Stimulated activated CD4-positive, alpha-beta T cell treated with anti-CD3 and anti-CD28 coated beads, TNF-alpha, amount 100 ng/mL, for 1 hour (primary cell): Measurements from ENCODE around the gene FABP2.
A peak's percentile ranks its signal among the peaks of the same experiment; 100 is the strongest.
"Not testable (repeated sequence)": the region's sequence is repeated elsewhere in the genome, so short reads cannot be mapped to it uniquely, and the experiment has no call there.

Experiments
- DNase-seq, 3 donors: peaks; one replicate each; pipeline ENCODE4 v3.0.0-alpha.2; 2020; ENCODE audit warnings: low read depth in 3 of 3, low spot score in 1 of 3

The FABP2 gene

DNA sequence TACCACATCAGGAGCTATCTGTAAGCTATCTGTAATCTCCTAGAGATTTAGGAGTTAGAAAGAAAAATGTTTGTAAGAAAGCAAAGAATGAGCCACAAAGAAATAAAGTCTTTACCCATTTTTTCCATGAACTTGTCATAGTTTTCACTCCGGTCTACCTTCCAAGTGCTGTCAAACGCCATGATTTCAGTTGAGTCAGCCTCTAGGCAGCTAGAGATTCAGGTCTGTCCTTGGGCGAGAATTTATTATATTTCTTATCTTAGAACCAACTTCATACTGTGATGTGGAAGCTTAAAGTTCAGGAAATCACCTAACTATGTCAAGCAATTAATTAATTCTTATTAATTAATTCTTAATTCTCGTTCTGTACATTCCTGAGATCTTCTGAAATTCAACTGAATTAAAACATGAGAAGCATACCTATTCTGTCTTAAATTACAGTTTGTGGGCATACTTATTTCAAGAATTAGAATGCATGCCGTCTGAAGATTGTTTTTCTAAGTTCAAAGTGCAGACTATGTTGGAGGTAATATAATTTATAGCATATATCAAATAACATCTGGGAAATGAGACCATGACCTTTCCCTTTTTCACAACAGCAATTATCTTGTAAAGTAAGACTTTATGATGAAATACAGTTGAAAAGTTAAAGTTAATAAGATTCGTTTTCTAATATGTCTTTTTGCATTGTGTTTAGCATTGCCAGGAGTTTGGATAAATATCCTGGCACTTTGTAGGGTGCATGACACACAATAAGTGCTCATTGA is at the start of gene FABP2:
TSS of gene FABP2 (minus strand) at position 218 of the 767 bp plus-strand sequence. CDS start at position 182, 36 bp downstream.
- DNase-seq: no peak

DNA sequence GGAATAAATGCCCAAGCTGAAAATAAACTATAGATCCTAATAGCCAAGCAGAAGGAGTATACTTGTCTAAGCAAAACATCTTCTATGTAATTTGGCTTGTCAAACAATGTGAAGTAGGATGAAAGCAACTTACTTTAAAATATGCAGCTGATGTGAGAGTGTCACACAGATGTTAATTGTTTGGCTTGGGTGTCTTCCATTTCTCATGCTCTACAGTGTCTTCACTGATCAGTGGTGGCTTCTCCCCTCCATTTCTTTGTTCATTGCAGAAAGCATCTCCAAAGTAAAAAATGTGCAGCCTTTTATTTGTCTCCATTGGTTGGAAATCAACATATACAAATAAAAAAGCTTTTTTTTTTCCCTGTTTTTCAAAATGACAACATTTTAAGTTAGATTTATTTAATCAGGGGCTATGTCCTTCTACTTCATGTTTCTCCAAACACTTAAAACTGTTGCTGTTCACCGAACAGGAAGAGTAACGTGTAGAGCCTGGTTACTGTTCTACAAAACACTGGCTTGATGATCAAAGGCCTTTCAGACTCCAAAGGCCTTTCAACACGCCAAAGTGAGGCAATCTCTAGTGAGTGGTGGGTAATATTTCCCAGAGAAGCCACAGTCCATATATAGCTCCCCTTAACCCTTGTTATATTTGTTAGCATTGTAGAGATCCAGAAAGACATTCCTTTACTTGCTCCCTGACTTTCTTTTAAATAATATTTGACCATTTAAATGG is 49.2 kb upstream of the FABP2 start:
- DNase-seq: not testable (repeated sequence)

- peak in 2 of 3 donors; percentile 7 to 25 for DNase-seq
Measured at GRCh38 chr4:119370392-119370791, 48.5 kb upstream of the FABP2 start.

- DNase-seq: not testable (repeated sequence)
Measured at GRCh38 chr4:119366802-119367201, 44.9 kb upstream of the FABP2 start.

- not testable (repeated sequence) for DNase-seq
Measured at GRCh38 chr4:119364203-119364602, 42.3 kb upstream of the FABP2 start.

GRCh38 chr4:119363372-119363771 is 41.4 kb upstream of the FABP2 start:
- not testable (repeated sequence) for DNase-seq

- DNase-seq: not testable (repeated sequence)
Measured at GRCh38 chr4:119362413-119362812, 40.5 kb upstream of the FABP2 start.

DNA sequence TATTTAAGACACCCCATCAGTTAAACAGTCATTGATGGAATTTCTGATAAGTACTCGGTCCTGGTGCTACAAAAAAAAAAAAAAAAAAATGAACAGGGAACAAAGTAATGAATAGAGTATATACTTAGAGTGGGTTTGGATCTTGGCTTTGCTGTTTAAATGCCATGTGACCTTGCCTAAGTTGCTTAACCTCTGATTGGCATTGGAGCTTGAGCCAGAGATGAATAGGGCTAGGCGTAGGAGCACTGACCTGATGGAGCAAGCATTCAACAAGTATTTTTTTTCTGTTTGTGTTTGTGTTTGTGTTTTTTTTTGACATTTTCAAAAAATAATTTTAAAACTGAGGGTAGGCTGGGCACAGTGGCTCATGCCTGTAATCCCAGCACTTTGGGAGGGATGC is 37.9 kb upstream of the FABP2 start:
- DNase-seq: not testable (repeated sequence)

- DNase-seq: not testable (repeated sequence)
Measured at GRCh38 chr4:119356796-119357195, 34.9 kb upstream of the FABP2 start.

GRCh38 chr4:119356041-119356440 is 34.1 kb upstream of the FABP2 start:
- DNase-seq: not testable (repeated sequence)

DNA sequence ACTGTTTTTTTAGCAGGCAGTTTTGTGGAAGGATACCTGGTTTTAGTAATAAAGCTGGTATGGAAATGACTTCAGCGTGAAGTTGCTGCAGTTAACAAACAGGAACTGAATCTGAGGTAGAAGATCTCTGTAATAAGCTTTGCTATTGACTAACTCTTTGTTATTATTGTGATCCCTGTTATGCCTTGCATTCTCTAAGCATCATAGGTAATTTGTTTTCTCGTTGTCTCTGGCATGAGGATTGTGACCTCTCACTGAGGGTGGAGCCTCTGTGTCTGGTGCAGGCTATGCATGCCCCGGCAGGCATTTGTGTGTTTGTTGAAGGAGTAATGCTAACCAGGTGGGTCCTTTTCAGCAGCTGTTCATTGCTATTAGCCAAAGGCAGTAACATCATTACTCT is 31.4 kb upstream of the FABP2 start:
- not testable (repeated sequence) for DNase-seq

- not testable (repeated sequence) for DNase-seq
Measured at GRCh38 chr4:119348169-119348568, 26.2 kb upstream of the FABP2 start.

GRCh38 chr4:119343293-119343692 is 21.4 kb upstream of the FABP2 start:
- not testable (repeated sequence) for DNase-seq

DNA sequence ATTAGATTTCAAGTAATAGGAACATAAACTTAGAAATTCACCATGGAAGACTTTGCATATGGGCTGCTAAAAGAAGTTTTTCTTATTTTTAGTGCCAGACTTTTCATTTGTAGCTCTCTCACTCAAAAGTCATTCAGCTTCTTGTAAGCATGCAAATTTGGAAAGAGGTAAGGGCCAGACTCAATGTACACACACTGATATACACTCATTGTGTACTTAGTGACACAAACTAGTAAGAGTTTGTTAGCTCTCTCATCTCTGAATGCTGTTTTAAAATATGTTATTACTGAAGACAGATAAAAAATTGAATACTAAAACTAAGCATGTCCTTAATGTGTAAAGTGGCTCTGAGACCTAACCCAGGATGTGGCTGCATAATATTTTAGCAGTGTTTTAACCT is 18.0 kb upstream of the FABP2 start:
- not testable (repeated sequence) for DNase-seq

DNA sequence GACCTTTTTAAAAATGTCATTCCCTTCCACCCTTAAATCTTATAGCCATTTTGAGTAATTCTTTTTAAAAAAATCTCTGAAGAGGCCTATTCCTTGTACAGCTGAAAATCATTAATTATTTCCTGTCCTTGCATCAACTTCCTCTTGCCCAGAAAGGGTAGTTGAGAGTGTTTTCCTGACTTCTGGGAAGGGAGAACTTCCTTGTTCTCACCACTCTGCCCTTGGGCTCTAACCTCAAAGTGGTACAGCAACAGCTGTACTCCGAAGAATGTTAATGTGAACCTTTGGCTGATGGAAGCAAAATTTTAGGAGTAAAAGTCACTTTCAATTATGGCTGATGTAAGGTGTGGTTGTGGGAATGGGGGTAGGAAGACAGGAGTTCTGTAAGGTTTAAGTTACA is 15.1 kb upstream of the FABP2 start:
- no peak for DNase-seq

DNA sequence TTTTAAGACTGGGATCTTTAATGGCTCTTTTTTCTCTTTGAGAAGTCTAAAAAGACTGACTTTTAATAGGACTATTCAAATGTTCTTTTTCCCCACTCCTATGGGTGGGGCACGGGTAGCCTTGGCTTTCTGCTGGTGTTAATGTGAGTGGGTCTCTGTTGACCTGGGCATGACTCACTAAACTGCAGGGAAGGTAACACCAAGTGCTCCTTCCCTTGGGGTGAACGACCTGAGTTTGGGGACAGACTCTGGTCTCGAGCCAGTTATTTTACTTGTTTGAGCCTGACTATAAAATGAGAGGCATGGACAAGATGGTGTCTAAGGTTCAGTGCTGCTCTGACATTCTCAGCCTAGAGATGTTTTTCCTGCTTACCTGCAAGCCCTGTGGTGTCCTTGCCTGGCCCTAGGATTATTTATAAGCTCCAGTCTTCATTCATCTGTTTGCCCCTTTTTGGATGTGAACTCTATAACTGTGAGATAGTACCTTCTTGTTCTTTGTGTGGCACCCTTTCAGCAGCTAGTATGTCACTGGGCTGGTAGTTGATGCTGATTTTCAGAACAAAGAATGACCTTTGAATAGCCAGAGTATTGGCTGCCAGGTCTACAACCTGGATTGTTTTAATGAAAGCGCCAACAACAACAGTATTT is 14.5 kb upstream of the FABP2 start:
- DNase-seq: not testable (repeated sequence)

DNA sequence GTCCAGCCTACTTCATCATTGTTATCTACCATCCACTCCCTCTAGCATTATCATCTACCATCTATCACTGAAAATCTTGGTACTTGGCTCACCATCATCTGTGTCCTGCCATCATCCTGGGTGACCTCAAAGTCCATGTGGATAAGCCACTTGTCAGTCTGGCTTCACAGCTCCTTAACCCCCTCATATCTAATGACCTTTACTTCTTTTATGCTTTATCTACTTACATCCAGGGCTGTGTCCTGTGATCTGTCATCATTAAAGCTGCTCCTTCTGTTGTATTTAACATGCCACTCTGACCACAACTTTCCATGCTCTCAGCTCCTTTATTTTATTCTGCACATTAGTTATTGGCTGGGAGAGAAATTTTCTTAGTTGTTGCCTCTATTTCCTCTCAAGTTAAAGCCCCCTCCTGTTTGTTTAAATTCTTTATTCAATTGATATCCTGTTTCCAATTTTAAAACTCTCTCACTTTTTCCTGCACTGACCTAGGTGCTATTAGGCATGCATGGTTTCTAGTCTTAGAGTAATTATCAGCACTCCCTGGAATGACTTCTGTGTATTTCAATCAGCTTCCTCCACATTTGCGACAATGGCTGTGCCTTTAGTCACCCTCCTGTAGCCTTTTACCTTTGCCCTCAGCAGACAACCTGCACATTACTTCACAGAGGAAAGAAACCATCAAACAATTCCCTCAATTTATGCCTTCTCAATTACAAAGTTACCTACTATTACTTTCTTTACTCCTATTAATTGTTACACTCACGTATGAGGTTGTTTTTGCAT is 8.1 kb upstream of the FABP2 start:
- no peak for DNase-seq

DNA sequence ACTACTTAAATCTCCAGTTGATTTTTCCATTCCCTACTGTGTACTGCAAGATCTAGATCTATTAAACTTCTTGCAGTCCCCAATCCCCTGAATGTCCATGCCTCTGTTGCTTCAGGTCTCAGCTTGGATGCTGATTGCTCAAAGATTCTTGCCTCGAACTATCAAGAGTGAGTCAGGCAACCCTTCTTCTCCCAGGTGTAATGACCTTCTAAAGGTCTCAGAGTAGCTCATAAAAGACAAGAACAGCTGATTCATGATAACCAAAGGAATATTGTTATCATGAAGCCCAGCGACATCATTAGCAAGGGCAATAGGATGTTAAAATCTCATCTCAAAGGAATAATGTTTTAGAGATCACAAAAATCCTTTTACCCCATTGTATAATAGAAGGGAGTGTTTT is 6.8 kb upstream of the FABP2 start:
- no peak for DNase-seq

GRCh38 chr4:119317990-119318389 is 3.9 kb downstream of the FABP2 start:
- DNase-seq: no peak

DNA sequence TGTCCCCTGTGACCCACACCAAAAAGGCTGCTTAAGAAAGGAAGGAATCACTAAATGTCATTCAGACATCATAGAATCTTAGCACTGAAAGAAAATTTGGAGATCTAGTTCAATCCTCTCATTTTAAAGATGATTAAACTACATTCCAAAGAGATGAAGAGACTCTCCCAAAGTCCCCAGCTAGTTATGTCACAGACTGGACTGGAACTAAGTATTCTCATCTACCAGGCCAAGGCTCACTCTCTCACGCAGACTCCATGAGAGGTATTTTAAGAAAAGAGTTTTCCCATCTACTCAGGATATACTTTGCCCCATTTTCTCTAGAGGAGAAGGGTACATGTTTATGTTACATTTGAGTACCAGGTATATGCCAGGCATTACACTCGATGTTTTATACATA is 6.9 kb downstream of the FABP2 start:
- no peak for DNase-seq

DNA sequence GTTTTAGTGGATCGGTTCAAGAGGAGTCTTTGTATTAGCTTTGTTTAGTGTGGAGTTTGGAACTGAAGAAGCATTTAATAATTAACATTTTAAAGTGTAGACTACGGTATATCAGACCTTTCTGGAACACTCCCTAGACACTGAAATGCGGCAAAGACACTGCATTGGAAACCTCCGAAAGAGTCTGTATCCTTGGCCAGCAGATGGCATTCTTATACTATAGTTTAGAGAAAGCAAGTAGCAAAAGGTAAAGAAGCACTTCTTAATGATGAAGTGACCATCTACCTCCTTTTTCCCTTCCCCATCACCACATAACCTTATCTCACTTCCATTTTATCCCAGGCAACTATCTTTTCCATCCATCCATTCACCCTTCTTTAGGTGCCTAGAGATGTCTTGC is 7.6 kb downstream of the FABP2 start:
- no peak for DNase-seq
